HFFc6 (cell line): Measurements from ENCODE around the gene SARS2. TPM values are rescaled to one million over a fixed set of nuclear protein-coding genes. Genes with fewer than 3 reads are reported as not detected.

Experiments
- DNase-seq: peaks from one replicate; pipeline ENCODE4 v3.0.0-alpha.2; 2018
- H3K27ac Mint-ChIP-seq: 2 replicates; pipeline ENCODE4 v1.8.0; 2020; ENCODE audit warnings: mild to moderate bottlenecking, mixed read lengths
- H3K27me3 Mint-ChIP-seq: 2 replicates; pipeline ENCODE4 v1.8.0; 2021; ENCODE audit warnings: mild to moderate bottlenecking, moderate library complexity, mixed read lengths; ENCODE audit not compliant: insufficient read depth
- H3K36me3 Mint-ChIP-seq: 2 replicates; pipeline ENCODE4 v1.8.0; 2021; ENCODE audit warnings: low read depth, mixed read lengths
- H3K4me1 Mint-ChIP-seq: 2 replicates; pipeline ENCODE4 v1.8.0; 2020; ENCODE audit warnings: low read depth, mixed read lengths
- H3K4me3 Mint-ChIP-seq: 2 replicates; pipeline ENCODE4 v1.8.0; 2020; ENCODE audit warnings: mild to moderate bottlenecking, moderate library complexity, mixed read lengths
- H3K9me3 Mint-ChIP-seq: 2 replicates; pipeline ENCODE4 v1.8.0; 2020; ENCODE audit warnings: mild to moderate bottlenecking, mixed read lengths
- total RNA-seq, 6 experiments: library from RNA; stranded (reverse); fragmentation: NEBNext Ultra II Directional; extraction: Animal tissue kit (Norgen Biotek cat#: 25700); gene quantifications; 2 replicates in 1 of 6; 3 replicates in 5 of 6; pipeline ENCODE4 v1.2.3, GENCODE V29; 2021
- TF ChIP-seq, protein P1 (sequence below): fragments of 200-600 bp; sonication (generic); IDR thresholded peaks from 2 replicates; pipeline ENCODE4 v1.5.0; 2021; ENCODE audit warnings: antibody characterized with exemption, mild to moderate bottlenecking

Gene SARS2
- total RNA-seq, 6 experiments from 2014 or later: 18.7 to 25.1 (median 22.7) TPM

DNA sequence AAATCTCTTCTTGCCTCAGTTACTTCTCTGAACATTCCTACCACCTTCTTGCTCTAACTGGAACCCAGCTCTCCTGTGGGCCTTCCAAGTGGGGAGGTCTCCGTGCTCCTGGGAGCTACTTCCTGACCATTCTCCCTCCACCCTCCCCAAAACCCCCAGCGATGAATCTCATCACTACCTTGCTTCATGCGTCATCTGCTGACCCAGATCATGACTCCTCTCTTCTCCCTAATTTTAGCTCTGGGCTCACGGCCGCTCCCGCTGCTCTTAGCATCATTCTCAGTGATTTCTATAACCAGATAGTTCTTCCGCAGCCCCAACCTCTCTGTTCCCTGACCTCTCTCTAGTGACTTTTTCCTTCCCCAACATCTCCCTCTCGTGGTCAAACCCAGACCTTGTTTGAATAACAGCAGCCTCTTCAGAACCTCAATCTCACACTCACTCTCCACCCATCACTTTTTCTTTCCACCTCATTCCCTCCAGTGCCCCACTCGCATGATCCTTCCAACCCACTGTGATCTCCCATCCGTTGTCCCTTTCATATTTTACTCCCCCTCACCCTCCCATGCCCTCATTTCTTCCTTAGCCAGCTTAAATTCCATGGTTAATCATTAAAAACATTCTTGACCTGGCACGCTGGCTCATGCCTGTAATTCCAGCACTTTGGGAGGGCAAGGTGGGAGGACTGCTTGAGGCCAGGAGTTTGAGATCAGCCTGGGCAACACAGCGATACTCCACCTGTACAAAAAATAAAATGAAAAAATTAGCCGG, 22.0 kb upstream of the SARS2 start:
- H3K4me1 Mint-ChIP-seq: no peaks in the 10 kb centered on the region
- H3K27me3 Mint-ChIP-seq: peaks cover 2% of the 10 kb centered on the region; the same call in 1 of the 2 replicates
- H3K9me3 Mint-ChIP-seq: no peaks in the 10 kb centered on the region
- TF ChIP-seq, protein P1, sequence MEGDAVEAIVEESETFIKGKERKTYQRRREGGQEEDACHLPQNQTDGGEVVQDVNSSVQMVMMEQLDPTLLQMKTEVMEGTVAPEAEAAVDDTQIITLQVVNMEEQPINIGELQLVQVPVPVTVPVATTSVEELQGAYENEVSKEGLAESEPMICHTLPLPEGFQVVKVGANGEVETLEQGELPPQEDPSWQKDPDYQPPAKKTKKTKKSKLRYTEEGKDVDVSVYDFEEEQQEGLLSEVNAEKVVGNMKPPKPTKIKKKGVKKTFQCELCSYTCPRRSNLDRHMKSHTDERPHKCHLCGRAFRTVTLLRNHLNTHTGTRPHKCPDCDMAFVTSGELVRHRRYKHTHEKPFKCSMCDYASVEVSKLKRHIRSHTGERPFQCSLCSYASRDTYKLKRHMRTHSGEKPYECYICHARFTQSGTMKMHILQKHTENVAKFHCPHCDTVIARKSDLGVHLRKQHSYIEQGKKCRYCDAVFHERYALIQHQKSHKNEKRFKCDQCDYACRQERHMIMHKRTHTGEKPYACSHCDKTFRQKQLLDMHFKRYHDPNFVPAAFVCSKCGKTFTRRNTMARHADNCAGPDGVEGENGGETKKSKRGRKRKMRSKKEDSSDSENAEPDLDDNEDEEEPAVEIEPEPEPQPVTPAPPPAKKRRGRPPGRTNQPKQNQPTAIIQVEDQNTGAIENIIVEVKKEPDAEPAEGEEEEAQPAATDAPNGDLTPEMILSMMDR: peak; percentile 50; the same call in 1 of the 2 replicates
- H3K27ac Mint-ChIP-seq: no peak overlapping the region
- H3K4me3 Mint-ChIP-seq: no peak overlapping the region
- peaks cover 4% of the 10 kb centered on the region for H3K36me3 Mint-ChIP-seq
- DNase-seq: no peak

DNA sequence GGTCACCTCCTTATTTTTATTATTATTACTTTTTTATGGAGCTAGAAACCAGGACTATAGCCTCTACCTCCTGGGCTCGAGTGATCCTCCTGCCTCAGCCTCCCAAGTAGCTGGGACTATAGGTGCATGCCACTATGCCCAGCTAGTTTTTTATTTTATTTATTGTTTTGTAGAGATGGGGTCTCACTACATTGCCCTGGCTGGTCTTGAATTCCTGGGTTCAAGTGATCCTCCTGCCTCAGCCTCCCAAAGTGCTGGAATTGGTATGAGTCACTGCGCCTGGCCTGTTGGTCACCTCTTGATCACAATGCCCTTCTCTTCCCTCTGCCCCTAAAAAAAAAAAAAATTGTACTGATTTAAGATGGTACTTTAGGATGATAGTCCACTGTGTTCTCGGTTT, 20.6 kb upstream of the SARS2 start:
- peaks cover 2% of the 10 kb centered on the region; the same call in 1 of the 2 replicates for H3K27me3 Mint-ChIP-seq
- TF ChIP-seq, protein P1: no peak
- no peaks in the 10 kb centered on the region for H3K4me1 Mint-ChIP-seq
- no peak overlapping the region for H3K4me3 Mint-ChIP-seq
- H3K27ac Mint-ChIP-seq: no peak overlapping the region
- peaks cover 4% of the 10 kb centered on the region for H3K36me3 Mint-ChIP-seq
- DNase-seq: no peak
- H3K9me3 Mint-ChIP-seq: no peaks in the 10 kb centered on the region

DNA sequence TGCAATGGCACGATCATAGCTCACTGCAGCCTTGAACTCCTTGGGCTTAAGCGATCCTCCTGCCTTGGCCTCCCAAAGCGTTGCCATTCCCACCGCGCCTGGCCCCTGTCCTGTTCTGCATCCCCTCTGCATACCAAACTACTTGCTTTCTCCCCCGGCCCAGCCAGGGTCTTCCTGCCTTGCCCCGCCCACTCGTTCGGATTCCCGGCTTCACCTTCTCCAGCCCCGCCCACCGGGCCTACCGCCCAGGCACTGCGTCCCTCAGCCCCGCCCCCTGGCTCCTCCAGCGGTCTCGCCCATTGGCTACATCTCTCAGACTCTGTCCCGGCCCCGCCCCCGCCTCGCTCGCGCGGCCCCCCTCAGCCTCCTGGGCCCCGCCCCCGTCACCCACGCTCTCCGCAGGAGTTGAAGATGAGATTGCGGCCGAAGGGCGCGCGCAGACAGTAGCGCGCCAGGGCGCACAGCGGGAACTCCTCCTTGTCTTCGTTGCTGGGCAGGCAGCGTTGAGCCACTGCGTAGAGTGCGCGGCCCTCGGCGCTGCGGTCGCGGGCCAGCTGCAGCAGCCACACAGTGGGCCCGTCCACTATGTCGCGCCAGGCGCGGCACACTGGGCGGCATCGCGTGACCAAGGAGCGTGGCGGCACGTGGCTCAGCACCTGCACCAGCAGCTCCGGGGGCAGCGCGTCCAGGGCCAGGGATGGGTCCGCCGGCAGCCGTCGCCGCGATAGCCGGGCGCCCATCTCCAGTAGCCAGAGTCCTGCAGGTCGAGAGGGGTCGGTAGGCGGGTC, 19.2 kb upstream of the SARS2 start:
- Mint-ChIP-seq H3K27me3 (peaks cover 2% of the 10 kb centered on the region; the same call in 1 of the 2 replicates), H3K4me1 (no peaks in the 10 kb centered on the region), H3K4me3 (no peak overlapping the region), H3K27ac (no peak overlapping the region), H3K36me3 (peaks cover 5% of the 10 kb centered on the region), H3K9me3 (no peaks in the 10 kb centered on the region)
- TF ChIP-seq, protein P1: no peak
- no peak for DNase-seq

DNA sequence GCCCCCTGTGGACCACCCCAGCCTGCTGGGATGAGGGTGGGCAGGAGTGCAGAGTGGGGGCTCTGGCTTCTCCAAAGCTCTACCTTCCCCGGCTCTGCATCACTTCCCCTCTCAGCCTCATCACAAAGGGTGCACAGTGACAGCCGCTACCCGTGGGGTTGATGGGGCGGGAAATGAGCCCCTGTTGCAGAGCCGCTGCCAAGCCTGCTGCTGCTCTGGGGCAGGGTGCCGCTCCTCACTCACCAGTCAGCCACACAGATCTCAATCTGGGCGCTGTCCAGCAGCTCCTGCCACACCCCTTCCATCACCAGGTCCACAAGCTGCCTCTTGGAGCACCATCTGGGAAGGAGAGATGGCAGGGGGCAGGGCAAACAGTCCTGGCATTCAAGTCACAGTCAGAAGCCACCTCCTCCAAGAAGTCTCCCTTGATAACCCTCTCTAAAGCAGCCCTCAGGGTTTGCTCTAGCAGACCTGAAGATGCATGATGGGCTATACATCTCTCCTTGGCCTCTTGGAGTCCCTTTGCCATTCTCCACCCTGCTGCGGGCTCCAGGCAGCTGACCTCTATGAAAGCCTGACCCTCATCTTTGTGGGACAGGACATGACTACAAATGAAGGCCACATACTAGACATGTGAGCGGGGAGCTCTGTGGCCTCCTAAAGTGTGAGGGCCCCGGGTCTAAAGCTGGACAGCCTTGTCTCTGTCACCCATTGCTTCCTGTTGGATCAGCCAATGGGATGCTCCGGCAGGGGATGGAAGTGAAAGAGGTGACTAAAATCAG, 15.9 kb upstream of the SARS2 start:
- no peak overlapping the region for H3K4me3 Mint-ChIP-seq
- no peaks in the 10 kb centered on the region for H3K9me3 Mint-ChIP-seq
- peaks cover 2% of the 10 kb centered on the region; the same call in 1 of the 2 replicates for H3K27me3 Mint-ChIP-seq
- TF ChIP-seq, protein P1: no peak
- DNase-seq: no peak
- no peak overlapping the region for H3K27ac Mint-ChIP-seq
- H3K4me1 Mint-ChIP-seq: no peaks in the 10 kb centered on the region
- peaks cover 10% of the 10 kb centered on the region for H3K36me3 Mint-ChIP-seq

DNA sequence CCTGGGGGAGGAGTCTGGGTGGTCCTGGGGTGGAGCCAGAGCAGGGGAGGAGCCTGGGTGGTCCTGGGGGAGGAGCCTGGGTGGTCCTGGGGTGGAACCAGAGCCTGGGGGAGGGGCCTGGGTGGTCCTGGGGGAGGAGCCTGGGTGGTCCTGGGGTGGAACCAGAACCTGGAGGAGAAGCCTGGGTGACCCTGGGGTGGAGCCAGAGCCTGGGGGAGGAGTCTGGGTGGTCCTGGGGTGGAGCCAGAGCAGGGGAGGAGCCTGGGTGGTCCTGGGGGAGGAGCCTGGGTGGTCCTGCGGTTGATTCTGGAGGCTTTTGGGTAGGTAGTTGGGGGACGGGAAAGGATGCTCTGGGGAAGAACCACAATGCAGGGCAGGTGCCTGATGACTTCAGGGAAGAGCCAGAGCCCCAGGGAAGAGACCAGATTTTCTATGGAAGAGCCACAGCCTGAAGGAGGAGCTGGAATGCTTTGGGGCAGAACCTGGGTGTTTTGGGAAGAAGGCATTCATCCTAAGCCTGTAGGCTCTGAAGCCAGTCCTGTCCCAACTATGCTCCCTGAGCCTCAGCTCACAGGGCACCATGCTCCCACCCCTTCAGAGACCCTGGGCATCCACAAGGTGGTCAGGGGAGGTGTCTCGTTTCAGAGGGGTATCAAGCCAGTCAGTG, 15.1 kb upstream of the SARS2 start:
- no peaks in the 10 kb centered on the region; the same call in none of the 2 replicates for H3K27me3 Mint-ChIP-seq
- no peaks in the 10 kb centered on the region for H3K4me1 Mint-ChIP-seq
- no peaks in the 10 kb centered on the region for H3K9me3 Mint-ChIP-seq
- H3K27ac Mint-ChIP-seq: no peak overlapping the region
- TF ChIP-seq, protein P1: no peak
- DNase-seq: no peak
- peaks cover 10% of the 10 kb centered on the region for H3K36me3 Mint-ChIP-seq
- no peak overlapping the region for H3K4me3 Mint-ChIP-seq
